GM21367 (cell line): ENCODE data around the gene CAMTA1.

Experiments
- ATAC-seq: cut with Tn5 transposase; IDR thresholded peaks from one replicate; pipeline ENCODE4 v1.9.1; 2021; ENCODE audit not compliant: unreplicated experiment

The CAMTA1 gene

DNA sequence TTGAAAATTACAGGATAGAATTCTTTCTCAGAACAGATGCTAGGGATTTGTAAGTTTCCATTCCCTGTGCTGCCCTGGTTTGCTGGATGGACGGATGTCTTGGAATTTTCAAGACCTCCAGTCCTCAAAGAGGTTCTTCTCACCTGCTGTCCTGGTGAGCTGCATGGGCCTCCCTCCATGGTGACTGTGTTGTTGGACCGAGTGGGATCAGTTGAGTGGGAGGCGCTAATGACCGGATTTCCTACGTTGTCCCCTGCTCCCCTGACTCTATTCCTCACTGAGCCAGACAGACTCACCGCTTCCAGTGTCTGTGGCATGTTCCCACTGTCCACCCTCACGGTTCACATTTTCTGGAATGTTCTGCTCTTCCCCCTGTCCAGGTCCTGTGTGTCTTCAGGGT lies 229.8 kb downstream of the CAMTA1 start:
- ATAC-seq = no peak

GRCh38 chr1:7018351-7018750 lies 233.1 kb downstream of the CAMTA1 start:
- no peak for ATAC-seq

- ATAC-seq = no peak
Measured at GRCh38 chr1:7018826-7019225, 233.6 kb downstream of the CAMTA1 start.

- no peak for ATAC-seq
Measured at GRCh38 chr1:7019510-7019909, 234.3 kb downstream of the CAMTA1 start.

GRCh38 chr1:7022058-7022457 lies 236.8 kb downstream of the CAMTA1 start:
- no peak for ATAC-seq

DNA sequence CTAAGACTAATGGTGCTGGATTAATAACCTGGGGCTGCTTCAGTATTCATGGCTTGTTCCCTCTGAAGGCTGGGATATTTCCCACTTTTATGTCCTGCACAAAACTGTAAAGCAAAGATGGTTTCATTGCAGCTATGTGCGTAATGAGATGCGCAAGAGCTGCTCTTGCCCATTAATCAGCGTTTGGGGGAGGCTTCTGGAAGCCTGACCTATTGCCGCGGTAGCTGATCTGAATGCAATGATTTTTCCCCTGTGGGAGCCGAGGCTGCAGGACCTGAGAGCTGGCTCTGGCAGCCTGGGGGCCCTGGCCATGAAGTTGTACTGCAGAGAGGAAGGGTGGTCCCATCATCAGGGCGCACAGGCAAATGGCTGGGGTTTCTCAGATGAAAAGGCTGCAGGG lies 239.8 kb downstream of the CAMTA1 start:
- no peak for ATAC-seq

DNA sequence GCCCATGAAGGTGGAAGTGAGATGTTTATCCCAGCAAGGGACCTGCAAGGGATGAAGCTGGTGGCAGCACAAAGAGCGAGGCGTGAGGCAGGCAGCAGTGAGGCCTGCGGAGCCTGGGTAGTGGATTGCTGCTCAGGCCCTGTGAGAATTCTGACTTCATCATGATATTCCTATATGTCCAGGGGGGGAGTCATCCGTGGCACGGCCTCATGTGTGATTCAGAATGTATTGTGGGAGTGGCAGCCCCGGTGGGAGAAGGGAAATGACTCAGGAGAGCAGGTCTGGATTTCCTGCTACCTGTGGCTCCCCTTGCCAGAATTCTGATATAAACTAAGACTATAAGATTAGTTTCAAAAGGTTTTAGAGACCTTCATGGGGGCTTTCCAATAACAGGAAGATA lies 240.9 kb downstream of the CAMTA1 start:
- ATAC-seq = no peak

GRCh38 chr1:7032992-7033391 lies 247.7 kb downstream of the CAMTA1 start:
- ATAC-seq = no peak

- ATAC-seq = no peak
Measured at GRCh38 chr1:7036386-7036785, 251.1 kb downstream of the CAMTA1 start.

- ATAC-seq = no peak
Measured at GRCh38 chr1:7039590-7040220, 254.5 kb downstream of the CAMTA1 start.

DNA sequence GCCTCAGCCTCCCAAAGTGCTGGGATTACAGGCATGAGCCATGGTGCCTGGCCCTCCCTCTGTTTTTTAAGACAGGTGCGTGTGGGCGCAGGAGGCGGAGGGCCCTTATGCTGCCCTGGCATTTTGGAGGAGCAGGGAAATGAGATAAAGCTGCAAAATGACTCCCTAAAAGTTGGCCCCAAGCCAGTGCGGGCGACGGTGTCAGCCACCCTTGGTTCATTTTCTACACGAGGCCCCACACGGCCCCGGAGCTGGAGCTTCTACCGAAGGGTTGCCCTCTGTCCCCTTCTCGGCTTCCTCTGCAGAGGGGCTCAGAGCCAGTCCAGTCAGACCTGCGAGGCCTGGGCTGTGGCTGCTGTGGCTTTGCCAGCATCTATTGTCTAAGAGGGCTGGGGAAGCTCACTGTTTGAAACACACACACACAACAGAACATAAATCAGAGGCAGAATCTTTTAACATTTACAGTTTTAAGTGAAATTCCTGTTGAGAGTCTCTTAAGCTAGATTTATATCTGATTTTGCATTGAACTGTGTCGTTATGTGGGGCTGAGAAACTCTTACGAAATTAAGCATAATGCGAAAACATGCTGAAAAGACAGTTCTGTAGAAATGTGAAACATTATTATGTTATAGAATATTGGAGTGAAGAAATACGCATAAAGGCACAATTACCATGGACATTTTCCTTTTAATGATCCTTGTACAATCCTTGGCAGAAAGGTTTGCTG lies 255.9 kb downstream of the CAMTA1 start:
- ATAC-seq = no peak

DNA sequence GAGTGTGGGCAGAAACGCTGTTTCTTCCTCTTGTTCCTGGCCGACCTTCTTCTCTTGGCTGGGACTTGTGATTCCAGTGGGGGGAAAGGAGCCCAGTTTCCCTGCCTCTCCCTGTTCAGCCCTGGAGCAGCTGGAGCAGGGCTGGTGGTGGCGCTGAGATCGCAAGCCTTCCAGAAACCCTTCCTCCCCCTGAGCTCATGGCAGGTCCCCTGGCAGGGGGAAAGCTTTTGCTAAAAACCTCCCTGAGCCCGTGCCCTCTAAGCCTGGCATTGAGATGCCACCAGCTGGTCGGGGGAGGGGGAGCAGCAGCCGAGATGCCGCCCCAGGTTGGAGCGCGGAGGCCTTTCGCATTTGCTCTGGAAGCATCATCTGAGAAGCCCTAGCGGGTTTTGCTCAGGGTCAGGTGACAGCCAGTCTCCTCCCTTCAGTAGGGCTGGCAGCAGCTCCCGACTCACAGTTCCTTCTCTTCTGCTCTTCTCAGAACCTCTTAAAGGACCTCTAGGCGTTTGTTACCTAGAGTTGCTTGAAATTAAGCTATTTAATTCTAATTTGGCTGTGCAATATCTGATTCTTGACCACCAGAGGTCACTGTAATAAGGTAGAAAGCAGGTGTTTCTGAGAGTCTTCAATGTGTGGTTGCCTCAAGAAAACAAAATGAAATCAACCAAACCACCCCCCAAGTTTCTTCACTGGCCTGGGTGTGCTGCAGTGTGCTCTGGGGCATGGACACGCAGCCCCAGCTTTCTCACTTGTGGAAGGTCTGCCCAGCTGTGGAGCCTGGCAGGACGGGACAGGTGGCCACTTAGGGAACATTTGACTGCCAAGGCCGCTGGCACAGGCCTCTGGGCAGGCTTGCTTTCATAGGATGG lies 257.3 kb downstream of the CAMTA1 start:
- ATAC-seq = no peak

DNA sequence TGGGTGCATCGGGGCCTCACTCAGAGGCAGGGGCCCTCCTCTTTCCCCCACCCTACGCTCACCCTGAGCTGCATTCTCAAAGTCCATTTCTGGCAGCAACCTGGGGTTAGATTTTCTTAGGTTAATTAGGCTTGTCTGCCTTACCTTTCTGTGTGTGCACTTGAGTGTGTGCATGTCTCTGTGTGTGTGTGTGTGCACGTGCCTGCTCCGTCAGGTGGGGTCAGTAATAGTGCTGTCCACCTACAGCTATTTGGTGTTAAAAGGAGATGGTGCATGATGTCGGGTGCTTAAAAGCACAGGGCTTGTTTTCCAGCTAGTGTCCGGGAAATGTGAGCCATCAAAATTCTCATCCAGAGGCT lies 257.9 kb downstream of the CAMTA1 start:
- no peak for ATAC-seq

GRCh38 chr1:7043719-7044535 lies 258.7 kb downstream of the CAMTA1 start:
- ATAC-seq = no peak

DNA sequence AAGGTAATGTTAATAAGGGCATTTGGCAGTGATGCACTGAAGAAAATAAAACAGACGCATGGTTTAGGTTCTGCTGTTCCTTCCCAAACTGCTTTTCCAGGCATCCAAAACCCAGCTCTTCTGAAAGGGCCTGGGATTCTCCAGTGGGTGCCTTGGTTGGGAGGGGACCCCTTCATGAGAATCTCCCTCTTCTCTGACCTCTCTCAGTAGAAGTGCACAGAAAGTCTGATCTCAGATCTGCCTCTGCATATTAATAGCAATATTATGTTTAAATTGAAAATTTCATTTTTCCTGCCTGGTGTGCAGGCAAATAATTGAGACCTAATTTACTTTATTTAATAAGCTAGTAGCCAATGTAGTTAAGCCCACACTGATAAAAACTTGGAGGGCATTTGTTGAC lies 260.6 kb downstream of the CAMTA1 start:
- ATAC-seq = no peak

- ATAC-seq = no peak
Measured at GRCh38 chr1:7046314-7046713, 261.1 kb downstream of the CAMTA1 start.

- ATAC-seq = no peak
Measured at GRCh38 chr1:7046891-7047290, 261.6 kb downstream of the CAMTA1 start.

- no peak for ATAC-seq
Measured at GRCh38 chr1:7047866-7048265, 262.6 kb downstream of the CAMTA1 start.

DNA sequence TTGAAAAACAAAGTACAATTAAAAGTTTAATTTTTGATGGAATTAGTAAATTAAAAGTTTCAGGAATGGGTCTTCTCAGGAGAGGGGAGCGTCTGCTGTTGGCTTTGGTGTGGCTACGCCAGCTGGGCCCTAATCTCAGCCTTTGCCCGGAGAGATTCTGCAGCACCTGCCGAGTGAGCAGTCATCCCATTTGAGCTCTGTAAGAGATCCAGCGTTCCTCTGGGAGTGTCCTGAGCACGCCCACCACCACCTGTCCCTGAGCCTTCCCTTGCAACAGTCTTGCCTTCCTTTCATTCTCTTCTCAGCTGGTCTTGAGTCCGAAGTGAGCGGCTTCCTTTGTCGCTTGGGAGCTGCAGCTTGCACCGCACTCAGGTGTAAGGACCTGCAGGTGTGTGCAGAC lies 263.1 kb downstream of the CAMTA1 start:
- no peak for ATAC-seq

DNA sequence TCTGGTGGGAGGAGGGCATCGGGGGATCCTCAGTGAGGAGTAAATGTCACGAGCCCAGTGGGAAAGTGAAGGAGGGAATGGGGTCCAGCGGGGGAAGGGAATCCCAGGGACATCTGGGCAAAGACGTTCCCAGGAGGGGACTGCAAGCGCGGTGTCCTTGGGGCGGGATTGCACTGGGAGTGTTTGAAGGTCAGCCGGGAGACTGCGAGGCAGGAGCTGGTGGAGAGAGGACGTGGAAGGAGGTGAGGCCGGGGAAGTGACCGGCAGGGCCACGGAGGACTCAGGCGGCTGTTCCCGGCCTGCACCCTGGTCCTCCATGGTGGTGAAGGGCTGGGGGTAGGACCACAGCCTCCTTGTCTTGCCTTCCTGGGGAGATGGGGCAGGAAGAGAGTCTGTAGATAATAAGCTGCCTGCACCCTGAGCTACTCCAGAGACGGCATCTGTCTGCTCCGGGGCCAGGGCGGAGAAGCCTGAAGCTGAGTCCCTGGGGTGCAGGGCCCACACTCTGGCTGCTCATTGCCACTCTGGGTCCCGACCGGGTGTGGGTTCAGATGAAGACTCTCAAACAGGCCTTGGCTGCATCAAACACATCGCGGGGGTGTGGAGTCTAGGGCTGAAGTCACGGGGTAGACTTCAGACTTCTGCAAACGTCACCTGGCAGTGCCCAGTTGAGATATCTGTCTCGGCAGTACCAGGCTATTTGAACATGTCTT lies 264.8 kb downstream of the CAMTA1 start:
- ATAC-seq = no peak
